Activated T-cell treated with anti-CD3 and anti-CD28 coated beads, Interleukin-2, amount 50 U/mL, for 1 hour (primary cell): ENCODE results near the gene TRAF3.

Source experiments
- DNase-seq: peaks from one replicate; pipeline ENCODE4 v3.0.0-alpha.2; 2020

The TRAF3 gene

DNA sequence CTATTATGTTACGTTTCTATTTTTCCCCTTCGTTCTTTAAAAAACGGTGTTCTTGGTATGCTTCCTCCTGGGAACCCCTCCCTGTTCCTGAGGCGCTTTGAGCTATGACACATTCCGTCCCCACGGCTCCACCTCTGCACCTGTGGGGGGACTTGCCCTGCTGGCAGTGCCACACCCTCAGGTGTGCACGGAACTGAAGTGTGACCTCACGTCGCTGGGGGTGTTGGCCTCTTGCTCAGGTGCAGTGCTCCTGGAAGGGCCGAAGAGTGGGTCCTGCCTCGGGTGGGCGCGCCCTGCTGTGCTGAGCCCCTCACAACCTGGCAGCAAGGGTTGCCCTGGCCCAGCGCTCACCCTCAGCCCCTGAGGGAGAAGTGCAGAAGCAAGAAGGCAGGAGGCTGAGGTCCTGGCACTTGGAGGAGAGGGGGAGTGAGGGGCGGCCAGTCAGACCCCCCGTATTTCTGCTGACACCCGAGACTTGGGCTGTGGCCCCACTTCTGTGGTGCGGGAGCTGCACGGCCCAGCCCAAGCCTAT is 150.2 kb downstream of the TRAF3 start:
- no peak for DNase-seq

DNA sequence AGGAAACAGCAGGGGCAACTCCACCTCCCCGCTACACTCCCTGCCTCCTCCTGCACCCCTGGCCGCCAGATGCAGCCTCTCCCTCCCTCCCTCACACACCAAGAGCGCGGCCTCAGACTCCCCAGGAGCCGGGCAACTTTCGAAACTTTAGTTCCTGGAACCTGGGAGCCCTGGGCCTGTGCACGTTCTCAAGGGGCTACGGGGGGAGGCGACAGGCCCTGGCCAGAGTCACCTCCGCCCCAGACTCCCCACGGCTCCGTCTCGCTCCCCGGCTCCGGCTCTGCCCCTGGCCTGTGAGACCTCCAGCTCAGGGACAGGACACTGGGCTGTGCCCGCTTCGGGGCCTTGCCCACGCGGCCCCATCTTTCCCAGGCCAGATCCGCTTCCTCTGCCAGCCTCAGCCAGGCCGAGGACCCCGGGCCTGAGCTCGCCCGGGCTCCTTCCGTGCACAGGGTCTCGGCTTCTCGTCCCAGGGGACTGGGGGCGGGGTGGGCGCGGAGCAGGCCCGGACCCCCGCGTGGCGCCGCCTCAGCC is 150.7 kb downstream of the TRAF3 start:
- peak; percentile 43 for DNase-seq

DNA sequence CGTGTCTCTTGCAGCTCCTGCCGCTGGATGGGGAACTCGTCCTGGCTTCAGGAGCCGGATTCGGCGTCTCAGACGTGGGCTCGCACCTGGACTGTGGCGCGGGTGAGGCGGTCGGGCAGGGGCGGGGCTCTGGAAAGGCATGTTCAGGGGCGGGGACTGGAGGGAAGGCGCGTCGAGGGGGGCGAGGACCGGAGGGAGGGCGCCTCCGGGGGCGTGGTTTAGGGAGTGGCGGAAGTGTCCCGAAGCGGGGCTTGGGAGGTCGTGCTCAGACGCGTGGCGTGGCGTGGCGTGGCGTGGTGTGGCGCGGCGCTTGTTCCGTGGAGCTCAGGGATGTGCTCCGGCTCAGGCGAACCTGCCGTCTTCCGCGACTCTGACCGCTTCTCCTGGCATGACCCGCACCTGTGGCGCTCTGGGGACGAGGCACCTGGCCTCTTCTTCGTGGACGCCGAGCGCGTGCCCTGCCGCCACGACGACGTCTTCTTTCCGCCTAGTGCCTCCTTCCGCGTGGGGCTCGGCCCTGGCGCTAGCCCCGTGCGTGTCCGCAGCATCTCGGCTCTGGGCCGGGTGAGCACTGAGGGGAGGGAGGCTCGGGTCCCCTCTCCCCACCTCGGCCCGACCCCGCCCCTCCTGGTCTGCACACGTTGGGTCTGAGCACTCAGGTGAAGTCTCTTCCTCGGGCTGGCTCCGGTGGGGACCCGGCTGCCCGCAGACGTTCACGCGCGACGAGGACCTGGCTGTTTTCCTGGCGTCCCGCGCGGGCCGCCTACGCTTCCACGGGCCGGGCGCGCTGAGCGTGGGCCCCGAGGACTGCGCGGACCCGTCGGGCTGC is 151.4 kb downstream of the TRAF3 start:
- DNase-seq = peak; percentile 81

GRCh38 chr14:102929241-102930137 is 152.2 kb downstream of the TRAF3 start:
- no peak for DNase-seq

DNA sequence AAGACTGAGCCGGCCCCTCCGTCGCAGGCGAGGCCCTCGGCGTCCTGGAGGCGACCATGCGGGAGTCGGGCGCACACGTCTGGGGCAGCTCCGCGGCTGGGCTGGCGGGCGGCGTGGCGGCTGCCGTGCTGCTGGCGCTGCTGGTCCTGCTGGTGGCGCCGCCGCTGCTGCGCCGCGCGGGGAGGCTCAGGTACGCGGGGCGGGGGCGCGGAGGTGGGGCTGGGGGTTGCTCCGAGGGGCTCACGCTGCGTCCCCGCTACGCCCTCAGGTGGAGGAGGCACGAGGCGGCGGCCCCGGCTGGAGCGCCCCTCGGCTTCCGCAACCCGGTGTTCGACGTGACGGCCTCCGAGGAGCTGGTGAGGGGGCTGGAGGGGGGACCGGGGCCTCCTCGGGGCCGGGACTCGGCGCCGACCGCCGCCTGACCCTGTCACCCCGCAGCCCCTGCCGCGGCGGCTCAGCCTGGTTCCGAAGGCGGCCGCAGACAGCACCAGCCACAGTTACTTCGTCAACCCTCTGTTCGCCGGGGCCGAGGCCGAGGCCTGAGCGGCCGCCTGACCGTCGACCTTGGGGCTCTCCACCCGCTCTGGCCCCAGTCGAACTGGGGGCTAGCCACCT is 153.0 kb downstream of the TRAF3 start:
- DNase-seq = no peak

DNA sequence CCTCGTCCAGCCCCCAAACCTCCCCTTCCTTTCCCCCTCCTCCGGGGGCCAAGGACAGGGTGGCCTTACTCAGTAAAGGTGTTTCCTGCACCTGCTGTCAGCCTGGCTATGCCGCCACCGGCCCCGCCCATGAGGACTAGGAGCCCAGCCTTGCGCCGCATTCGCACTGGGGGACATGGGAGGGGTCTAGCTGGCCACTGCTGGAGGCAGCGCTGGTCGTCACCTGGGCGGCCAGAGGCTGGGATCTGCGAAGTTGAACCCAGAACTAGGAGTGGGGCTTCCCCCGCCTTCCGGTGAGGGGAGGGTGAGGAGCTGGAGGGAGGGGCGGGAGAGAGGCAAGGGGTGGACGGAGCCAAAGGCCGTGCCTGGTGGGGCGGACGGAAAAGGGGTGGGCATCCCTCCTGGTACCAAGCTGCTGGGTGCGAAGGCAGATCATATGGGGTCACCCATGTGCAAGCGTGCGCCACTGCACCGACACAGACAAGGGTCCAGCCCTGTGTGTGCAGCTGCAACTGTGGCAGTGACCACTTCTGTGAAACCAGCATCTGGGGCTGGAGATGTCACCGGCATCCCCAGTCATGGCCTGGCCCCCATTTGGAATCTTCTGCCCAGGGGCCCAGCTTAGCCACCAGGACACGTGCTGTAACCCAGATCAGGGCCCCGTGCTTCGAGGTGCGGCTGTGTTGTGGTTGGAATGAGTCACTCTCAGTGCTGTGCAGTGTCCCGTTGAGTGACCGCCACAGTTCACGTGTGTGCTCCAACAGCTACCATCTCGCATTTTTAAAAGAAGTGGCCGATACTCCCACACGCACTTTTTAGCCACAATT is 153.7 kb downstream of the TRAF3 start:
- no peak for DNase-seq

GRCh38 chr14:102931580-102932285 is 154.5 kb downstream of the TRAF3 start:
- no peak for DNase-seq

DNA sequence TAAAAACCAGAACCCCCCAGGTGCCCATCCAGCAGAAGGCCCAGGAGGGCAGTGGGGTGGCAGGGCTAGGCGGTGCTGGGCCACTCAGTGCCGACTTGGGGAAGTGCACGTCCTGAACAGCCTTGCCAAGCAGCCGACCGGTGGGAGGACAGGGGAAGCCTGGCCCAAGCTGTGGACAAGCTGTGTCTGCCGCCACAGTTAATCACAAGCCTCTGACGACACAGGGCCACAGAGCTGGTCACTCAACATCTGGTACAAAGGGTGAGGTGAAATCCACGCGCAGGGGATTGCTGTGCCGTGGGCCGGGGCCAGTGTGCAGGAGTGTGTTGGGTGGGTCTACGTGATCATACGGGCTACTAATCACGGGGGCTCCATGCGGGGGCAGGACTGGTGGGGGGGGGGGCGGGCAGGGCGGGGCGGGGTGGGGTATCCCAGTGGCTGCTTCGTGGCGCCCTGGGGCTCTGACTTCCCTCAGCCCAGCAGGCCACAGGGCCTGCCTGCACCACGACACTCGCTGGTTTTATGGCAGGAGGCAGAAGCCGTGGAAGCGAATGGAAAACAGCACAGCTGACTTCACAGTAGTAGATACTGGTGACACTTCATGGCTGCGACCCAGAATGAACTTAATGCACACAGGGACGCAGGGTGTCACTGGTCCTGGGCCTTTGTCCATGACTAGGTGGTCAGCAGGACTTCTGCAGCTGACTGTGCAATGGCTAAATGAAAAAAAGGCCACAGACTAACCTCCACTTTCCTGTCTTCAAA is 155.4 kb downstream of the TRAF3 start:
- DNase-seq = no peak

DNA sequence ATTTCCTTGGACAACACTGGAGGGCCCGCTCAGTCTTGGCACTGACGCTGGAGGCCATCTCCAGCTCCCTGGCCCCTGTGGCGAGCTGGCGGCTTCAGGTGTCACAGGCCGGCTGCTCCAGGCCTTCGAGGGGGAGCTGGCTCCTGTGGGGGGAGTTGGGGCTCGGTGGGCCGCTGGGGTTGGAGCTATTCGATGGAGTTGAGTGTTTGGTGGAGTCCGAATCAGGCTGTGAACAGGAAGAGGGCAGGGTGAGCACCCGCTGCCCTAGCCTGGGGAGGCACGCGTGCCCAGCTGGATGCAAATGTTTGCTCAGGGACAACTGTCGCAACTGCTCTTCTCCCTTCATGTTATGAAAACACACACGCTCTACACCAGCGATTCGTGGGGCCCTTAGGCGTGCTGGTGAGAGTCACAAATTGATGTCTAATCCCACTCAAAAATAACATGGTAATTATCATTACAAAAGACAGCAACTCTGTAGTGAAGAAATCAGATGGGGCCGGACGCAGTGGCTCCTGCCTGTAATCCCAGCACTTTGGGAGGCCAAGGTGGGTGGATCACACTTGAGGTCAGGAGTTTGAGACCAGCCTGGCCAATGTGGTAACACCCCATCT is 156.5 kb downstream of the TRAF3 start:
- DNase-seq = no peak

- DNase-seq = no peak
Measured at GRCh38 chr14:102935756-102936155, 158.5 kb downstream of the TRAF3 start.

GRCh38 chr14:102937331-102938175 is 160.3 kb downstream of the TRAF3 start:
- DNase-seq = no peak

DNA sequence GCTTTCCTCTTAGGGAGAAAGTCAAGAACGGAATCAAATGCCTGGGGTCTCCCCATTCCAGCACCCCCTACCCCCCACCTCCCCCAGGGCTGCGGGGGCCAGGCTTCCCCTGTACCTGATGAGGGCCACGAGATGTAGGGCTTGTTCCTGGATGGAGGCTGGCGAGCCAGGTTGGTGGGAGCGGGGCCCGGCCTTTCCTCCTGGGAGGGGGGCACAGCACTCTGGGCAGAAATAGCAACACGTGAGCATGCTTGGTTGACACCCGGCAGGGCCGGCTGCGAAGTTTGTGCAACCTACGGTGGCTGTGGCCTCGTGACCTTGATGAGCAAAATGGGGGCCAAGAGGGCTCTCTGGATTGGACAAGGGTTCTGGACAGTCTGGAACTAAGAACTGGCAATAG is 160.9 kb downstream of the TRAF3 start:
- DNase-seq = no peak

GRCh38 chr14:102939329-102939728 is 162.1 kb downstream of the TRAF3 start:
- DNase-seq = no peak

DNA sequence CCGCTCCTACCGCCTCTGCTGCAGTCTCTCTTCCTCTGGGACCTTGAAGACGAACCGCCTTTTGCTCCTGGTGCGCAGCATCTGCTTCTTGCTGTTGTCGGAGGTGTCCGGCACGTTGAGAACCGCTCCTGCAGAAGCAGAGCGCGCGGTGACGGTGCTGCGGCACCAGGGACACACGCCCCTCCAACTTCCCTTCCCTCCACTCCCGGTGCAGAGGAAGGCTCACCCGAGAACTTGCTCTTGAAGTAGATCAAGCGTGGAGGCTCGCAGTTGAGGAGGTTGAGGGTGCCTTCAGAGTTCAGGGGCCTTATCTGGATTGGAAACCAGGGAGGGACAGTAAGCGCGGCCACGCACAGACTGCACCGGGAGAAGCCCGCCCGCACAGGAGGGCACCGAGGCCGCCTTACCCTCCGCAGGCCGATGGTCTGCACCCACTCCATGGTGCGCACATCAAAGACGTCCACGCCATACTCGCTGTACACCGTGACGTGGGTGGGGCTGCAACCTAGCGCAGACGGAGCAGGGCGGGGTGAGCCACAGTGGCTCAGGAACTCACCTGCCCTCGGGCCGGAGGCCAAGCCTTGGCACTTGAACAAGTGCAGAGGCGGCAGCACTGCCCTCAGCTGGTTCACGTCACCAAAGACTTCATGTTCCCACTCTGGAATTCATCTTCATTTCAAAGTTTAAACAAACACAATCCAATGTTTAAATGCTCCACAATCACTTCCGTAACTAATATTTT is 162.7 kb downstream of the TRAF3 start:
- DNase-seq = no peak

GRCh38 chr14:102940729-102941362 is 163.6 kb downstream of the TRAF3 start:
- no peak for DNase-seq

- DNase-seq = no peak
Measured at GRCh38 chr14:102941419-102942011, 164.3 kb downstream of the TRAF3 start.

GRCh38 chr14:102942069-102942468 is 164.8 kb downstream of the TRAF3 start:
- no peak for DNase-seq
